ENCODE measurements around the gene SAP30.

SAP30 gene

GRCh38 chr4:173367946-173368345 is 2.8 kb upstream of the SAP30 start:
- DNase-seq, result no peak

GRCh38 chr4:173370130-173370476 is 651 bp upstream of the SAP30 start:
- DNase-seq, result peak; percentile 87

- peak; percentile 77 for DNase-seq
These were observed 788 bp downstream of the SAP30 start for GRCh38 chr4:173371292-173372192.

GRCh38 chr4:173374588-173374987 is 3.8 kb downstream of the SAP30 start:
- no peak for DNase-seq

- DNase-seq, result no peak
These were observed 9.2 kb downstream of the SAP30 start for GRCh38 chr4:173379929-173380328.

- DNase-seq, result no peak
These were observed 10.2 kb downstream of the SAP30 start for GRCh38 chr4:173380987-173381386.

DNA sequence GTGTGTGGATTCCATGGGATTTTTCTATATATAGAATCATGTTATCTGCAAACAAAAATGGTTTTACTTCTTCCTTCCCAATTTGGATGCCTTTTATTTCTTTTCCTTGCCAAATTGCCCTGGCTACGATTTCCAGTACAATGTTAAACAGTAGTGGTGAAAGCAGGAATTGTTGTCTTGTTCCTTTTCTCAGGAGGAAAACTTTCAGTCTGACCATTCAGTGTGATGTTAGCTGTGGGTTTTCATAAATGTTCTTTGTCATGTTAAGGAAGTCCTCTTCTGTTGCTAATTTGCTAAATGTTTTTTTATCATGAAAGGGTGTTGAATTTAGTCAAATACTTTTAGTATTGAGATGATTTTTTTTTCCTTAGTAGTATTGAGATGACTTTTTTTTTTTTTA is 10.9 kb downstream of the SAP30 start:
- DNase-seq, result no peak

- DNase-seq, result no peak
These were observed 11.6 kb downstream of the SAP30 start for GRCh38 chr4:173382349-173382748.

DNA sequence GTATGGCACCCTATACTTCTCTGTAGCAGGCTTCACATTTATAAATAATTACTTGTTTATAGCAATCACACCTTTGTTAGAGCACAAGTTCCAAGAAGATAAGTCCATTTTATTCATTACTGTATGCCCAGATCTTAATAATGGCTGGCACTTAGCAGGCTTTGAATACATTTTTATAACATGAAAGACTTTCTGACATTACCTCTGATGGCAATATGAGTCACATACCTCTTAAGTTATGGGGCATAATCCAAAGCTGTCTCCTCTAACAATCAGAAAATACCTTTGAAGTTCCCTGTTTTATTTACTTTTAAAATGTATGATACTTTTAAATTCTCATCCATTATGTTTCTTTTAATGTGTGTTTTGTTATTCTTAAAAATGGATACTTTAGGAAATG is 16.0 kb downstream of the SAP30 start:
- no peak for DNase-seq

GRCh38 chr4:173391701-173392100 is 20.9 kb downstream of the SAP30 start:
- no peak for DNase-seq

GRCh38 chr4:173397604-173398003 is 26.9 kb downstream of the SAP30 start:
- no peak for DNase-seq

GRCh38 chr4:173398220-173398619 is 27.5 kb downstream of the SAP30 start:
- DNase-seq, result no peak

DNA sequence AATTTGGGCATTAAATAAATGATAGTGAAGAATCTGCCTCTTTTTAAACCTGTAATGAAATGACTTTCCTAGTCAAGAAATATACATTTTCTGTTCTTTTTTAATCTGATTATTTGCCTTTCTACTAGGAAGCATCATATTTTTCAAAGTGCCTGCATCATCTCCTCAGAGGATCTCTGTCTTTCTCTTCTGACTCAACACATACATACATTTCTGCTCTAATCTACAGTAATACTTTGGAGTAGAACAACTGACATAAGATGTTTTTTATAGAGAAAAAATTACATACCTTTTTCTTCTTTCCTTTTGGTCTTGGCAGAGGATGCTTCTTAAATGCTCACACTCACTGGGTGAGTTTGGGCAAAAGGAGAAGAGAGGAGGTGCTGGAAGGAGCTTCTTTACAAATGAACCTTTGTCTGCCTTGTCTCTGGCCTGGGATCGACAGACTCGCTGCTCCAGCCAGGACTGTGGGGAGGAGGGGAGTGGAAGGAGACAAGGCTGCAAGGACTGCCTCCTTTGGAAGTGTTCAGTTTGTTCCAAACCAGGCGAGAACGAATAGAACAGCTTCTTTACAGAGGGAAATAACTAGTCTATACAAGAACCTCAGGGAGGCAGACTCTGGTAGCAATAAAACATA is 28.1 kb downstream of the SAP30 start, which contains the start of gene SCRG1:
SCRG1 (minus strand) TSS at position 338 of the 637 bp plus-strand sequence. CDS start 7,702 bp downstream, outside the sequence.
- DNase-seq, result no peak

DNA sequence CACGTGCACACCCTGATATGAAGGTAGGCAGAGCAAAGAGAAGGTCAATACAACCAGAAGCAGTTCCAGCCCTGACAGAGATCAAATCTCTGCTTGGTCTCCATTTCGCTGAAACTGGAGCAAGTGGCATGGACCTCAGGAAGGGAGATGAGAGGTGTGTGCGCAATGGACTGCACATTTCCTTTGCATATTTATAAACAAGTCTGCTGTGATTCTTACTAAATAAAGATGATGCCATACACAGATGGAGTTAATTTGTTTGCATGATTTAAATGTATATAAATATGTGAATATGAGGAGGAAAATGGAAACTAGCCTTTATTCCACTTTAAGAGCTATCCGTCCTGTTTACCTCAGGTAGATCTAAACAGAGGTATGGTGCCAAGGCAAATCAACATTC is 30.3 kb downstream of the SAP30 start:
- no peak for DNase-seq

DNA sequence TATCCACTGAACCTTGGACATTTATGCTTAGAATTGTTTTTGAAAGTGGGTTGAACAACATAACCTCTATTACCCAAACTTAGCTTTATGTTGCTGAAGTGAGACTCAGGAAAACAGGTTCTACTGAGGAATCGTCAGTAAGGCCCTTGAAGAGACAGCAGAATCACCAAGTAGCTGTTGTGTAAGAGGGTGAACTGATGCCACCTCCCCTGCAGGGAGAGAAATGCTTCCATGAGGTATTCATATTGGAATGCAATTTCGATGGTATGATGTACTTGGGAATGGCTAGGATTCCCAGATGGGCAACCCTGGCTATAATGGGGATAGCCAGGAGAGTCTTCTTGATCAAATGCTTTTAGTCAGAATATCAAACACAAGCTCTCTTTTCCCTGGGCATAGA is 32.3 kb downstream of the SAP30 start:
- DNase-seq, result no peak

GRCh38 chr4:173404296-173404865 is 33.6 kb downstream of the SAP30 start:
- DNase-seq, result no peak

GRCh38 chr4:173405840-173406606 is 35.3 kb downstream of the SAP30 start:
- no peak for DNase-seq

GRCh38 chr4:173410079-173410478 is 39.3 kb downstream of the SAP30 start:
- DNase-seq, result no peak

GRCh38 chr4:173411106-173411693 is 40.4 kb downstream of the SAP30 start:
- no peak for DNase-seq

GRCh38 chr4:173413036-173413435 is 42.3 kb downstream of the SAP30 start:
- no peak for DNase-seq

DNA sequence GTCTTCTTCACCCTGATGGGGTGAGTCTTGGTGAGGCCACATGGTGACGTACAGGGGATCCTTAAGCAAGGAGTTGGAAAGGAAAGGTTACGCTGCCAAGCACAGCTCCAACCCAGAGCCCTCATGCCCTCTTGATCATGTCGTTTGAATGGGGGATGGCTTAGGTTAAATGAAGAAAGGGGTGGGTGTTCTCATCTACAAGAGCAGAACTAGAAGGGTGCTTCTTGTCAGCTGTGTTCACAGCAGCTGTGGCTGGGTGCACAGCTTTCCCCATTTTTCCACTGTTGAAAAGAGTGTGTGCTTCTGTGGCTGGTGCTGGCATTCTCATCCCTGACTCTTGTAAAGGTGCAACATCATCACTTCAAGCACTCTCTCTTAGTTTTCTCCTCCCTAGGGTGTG is 43.7 kb downstream of the SAP30 start:
- DNase-seq, result no peak

- DNase-seq, result no peak
These were observed 44.3 kb downstream of the SAP30 start for GRCh38 chr4:173415092-173415491.
